Skeletal muscle cell (primary cell): ENCODE data around the gene ARHGEF10L.

Source experiments
- DNase-seq: peaks from one replicate; pipeline ENCODE4 v3.0.0-alpha.2; 2010; ENCODE audit warnings: low read depth
- H3K4me3 ChIP-seq: 2 replicates; pipeline ENCODE4 v1.5.1; 2011; ENCODE audit warnings: low read depth, mild to moderate bottlenecking, control low read depth, low read length, moderate library complexity

Gene ARHGEF10L

GRCh38 chr1:17520473-17521319, 18.8 kb upstream of the ARHGEF10L start:
- no peak for DNase-seq
- no peak overlapping the region for H3K4me3 ChIP-seq

GRCh38 chr1:17521946-17522612, 17.4 kb upstream of the ARHGEF10L start:
- DNase-seq, result no peak

GRCh38 chr1:17523321-17524041, 16.0 kb upstream of the ARHGEF10L start:
- no peak overlapping the region for H3K4me3 ChIP-seq
- no peak for DNase-seq

More at GRCh38 chr1:17521946-17522612, 17.4 kb upstream of the ARHGEF10L start:
- no peak overlapping the region for H3K4me3 ChIP-seq

- DNase-seq, result no peak
- H3K4me3 ChIP-seq, result no peak overlapping the region
These were observed 14.9 kb upstream of the ARHGEF10L start for GRCh38 chr1:17524645-17525044.

GRCh38 chr1:17525996-17526686, 13.4 kb upstream of the ARHGEF10L start:
- H3K4me3 ChIP-seq, result no peak overlapping the region
- DNase-seq, result no peak

- no peak overlapping the region for H3K4me3 ChIP-seq
- no peak for DNase-seq
These were observed 12.2 kb upstream of the ARHGEF10L start for GRCh38 chr1:17527036-17527914.

GRCh38 chr1:17529381-17529780, 10.1 kb upstream of the ARHGEF10L start:
- no peak overlapping the region for H3K4me3 ChIP-seq
- no peak for DNase-seq

GRCh38 chr1:17531343-17531681, 8.2 kb upstream of the ARHGEF10L start:
- no peak overlapping the region for H3K4me3 ChIP-seq

GRCh38 chr1:17531682-17532487, 7.6 kb upstream of the ARHGEF10L start:
- no peak overlapping the region for H3K4me3 ChIP-seq
- DNase-seq, result no peak

More at GRCh38 chr1:17531343-17531681, 8.2 kb upstream of the ARHGEF10L start:
- no peak for DNase-seq

GRCh38 chr1:17533201-17533600, 6.3 kb upstream of the ARHGEF10L start:
- no peak for DNase-seq
- H3K4me3 ChIP-seq, result no peak overlapping the region

- no peak overlapping the region for H3K4me3 ChIP-seq
- no peak for DNase-seq
These were observed 4.1 kb upstream of the ARHGEF10L start for GRCh38 chr1:17535300-17535936.

GRCh38 chr1:17538010-17538409, 1.5 kb upstream of the ARHGEF10L start:
- no peak for DNase-seq
- no peak overlapping the region for H3K4me3 ChIP-seq

GRCh38 chr1:17538428-17539117, 925 bp upstream of the ARHGEF10L start:
- no peak overlapping the region for H3K4me3 ChIP-seq
- no peak for DNase-seq

GRCh38 chr1:17539118-17539476, 401 bp upstream of the ARHGEF10L start:
- H3K4me3 ChIP-seq, result peak overlapping the region; percentile 38
- DNase-seq, result no peak

GRCh38 chr1:17540255-17541001, 930 bp downstream of the ARHGEF10L start:
- DNase-seq, result no peak

GRCh38 chr1:17542645-17543044, 3.1 kb downstream of the ARHGEF10L start:
- DNase-seq, result no peak
- no peak overlapping the region for H3K4me3 ChIP-seq

More at GRCh38 chr1:17540255-17541001, 930 bp downstream of the ARHGEF10L start:
- H3K4me3 ChIP-seq, result peak overlapping the region; percentile 74
